K562 (cell line): ENCODE measurements around the gene GJC2. TPM values are rescaled to one million over a fixed set of nuclear protein-coding genes. Genes with fewer than 3 reads are reported as not detected.

ENCODE experiments used
- ATAC-seq: fragments of 200-7000 bp; cut with Tn5 transposase; 3 replicates; pipeline ENCODE4 v1.9.1; 2020; ENCODE audit warnings: moderate library complexity
- BruUV-seq: library from RNA; stranded (reverse); fragments of 400-500 nt; replicated peaks from 2 replicates; lab custom pipeline; 2021; lab: Mats Ljungman, UMichigan
- CTCF ChIA-PET: fragments of 300-600 bp; formaldehyde crosslinking; extraction: SDS; loops from one replicate; lab custom pipeline; 2021; ENCODE audit warnings: low intra/inter-chr PET ratio; lab: Yijun Ruan, JAX
- POLR2A ChIA-PET: fragments of 300-600, 350-650 bp; sonication (Branson Sonifier 250); formaldehyde crosslinking; extraction: SDS; loops from one replicate; lab custom pipeline; 2021; ENCODE audit warnings: antibody characterized with exemption, inconsistent platforms; lab: Yijun Ruan, JAX
- DNase-seq, 4 experiments: peaks; one replicate each; pipeline versions ENCODE4 v3.0.0 to v3.0.0-alpha.2; 2011 to 2018; ENCODE audit warnings: low spot score in 3 of 4, mixed read lengths in 3 of 4; ENCODE audit errors: extremely low read depth in 1 of 4
- FAIRE-seq: peaks from 2 replicates; lab custom pipeline; 2011; peaks lifted over from hg19 to GRCh38; lab: Jason Lieb, UNC
- H2AFZ ChIP-seq: 2 replicates; pipeline ENCODE4 v1.6.0; 2011; ENCODE audit warnings: low read depth, low read length, control low read depth, inconsistent platforms
- H3K27ac ChIP-seq: fragments of 200-600 bp; 3 replicates; pipeline ENCODE4 v1.8.0; 2011; ENCODE audit warnings: low read depth, mild to moderate bottlenecking, control low read depth, inconsistent platforms, low read length, moderate library complexity, mixed read lengths; ENCODE audit errors: extremely low read depth
- H3K27me3 ChIP-seq, 2 experiments: fragments of 300-600 bp in 1 of 2; 2 replicates in 1 of 2; 3 replicates in 1 of 2; pipeline versions ENCODE4 v1.6.0 to v1.8.0; 2011; ENCODE audit warnings: inconsistent platforms in 2 of 2, low read length in 2 of 2, mild to moderate bottlenecking in 1 of 2, mixed read lengths in 1 of 2, moderate library complexity in 1 of 2; ENCODE audit not compliant: control insufficient read depth in 2 of 2, insufficient read depth in 2 of 2
- H3K36me3 ChIP-seq: fragments of 300-600 bp; 3 replicates; pipeline ENCODE4 v1.8.0; 2011; ENCODE audit warnings: mild to moderate bottlenecking, low read length, inconsistent platforms; ENCODE audit not compliant: control insufficient read depth, insufficient read depth
- H3K4me1 ChIP-seq, 2 experiments: fragments of 200-600 bp in 1 of 2; replicated peaks in 1 of 2; 2 replicates in 1 of 2; 3 replicates in 1 of 2; pipeline versions ENCODE4 v1.5.1 to v1.8.0; 2011; ENCODE audit warnings: inconsistent platforms in 2 of 2, low read length in 2 of 2, mild to moderate bottlenecking in 1 of 2, mixed read lengths in 1 of 2, moderate library complexity in 1 of 2; ENCODE audit not compliant: control insufficient read depth in 2 of 2, insufficient read depth in 2 of 2
- H3K4me2 ChIP-seq: 2 replicates; pipeline ENCODE4 v1.6.1; 2011; ENCODE audit warnings: low read length, control low read depth, inconsistent platforms, mixed read lengths; ENCODE audit not compliant: insufficient read depth
- H3K4me3 ChIP-seq: fragments of 200-600 bp; sonication (generic), shearing (Covaris generic); 2 replicates; pipeline ENCODE4 v1.5.1; 2016; ENCODE audit warnings: control low read depth, inconsistent platforms
- H3K79me2 ChIP-seq: fragments of 200-600 bp; 3 replicates; pipeline ENCODE4 v1.8.0; 2011; ENCODE audit warnings: low read length, inconsistent platforms; ENCODE audit not compliant: control insufficient read depth, insufficient read depth
- H3K9ac ChIP-seq, 2 experiments: 2 replicates each; pipeline versions ENCODE4 v1.6.0 to v1.6.1; 2011; ENCODE audit warnings: low read depth in 2 of 2, low read length in 2 of 2, control low read depth in 1 of 2, inconsistent platforms in 1 of 2, mild to moderate bottlenecking in 1 of 2, mixed read lengths in 1 of 2; ENCODE audit not compliant: insufficient read depth in 1 of 2
- H3K9me1 ChIP-seq: one replicate; pipeline ENCODE4 v1.6.0; 2011; ENCODE audit warnings: inconsistent platforms, mild to moderate bottlenecking, low read length, moderate library complexity; ENCODE audit not compliant: control insufficient read depth, insufficient read depth
- H3K9me3 ChIP-seq: replicated peaks from 2 replicates; pipeline ENCODE4 v1.5.1; 2011; ENCODE audit warnings: low read depth, low read length, inconsistent platforms; ENCODE audit not compliant: control insufficient read depth, insufficient read depth
- H4K20me1 ChIP-seq: replicated peaks from 2 replicates; pipeline ENCODE4 v1.6.1; 2011; ENCODE audit warnings: low read length, inconsistent platforms, mixed read lengths; ENCODE audit not compliant: control insufficient read depth, insufficient read depth
- CCNT2 ChIP-seq: IDR thresholded peaks from 2 replicates; pipeline ENCODE4 v1.6.1; 2011; ENCODE audit warnings: borderline replicate concordance, low read depth, mild to moderate bottlenecking, moderate library complexity, mixed read lengths, low read length; ENCODE audit not compliant: insufficient read length; ENCODE audit errors: extremely low read depth
- ETV5 ChIP-seq: sonication (generic); formaldehyde crosslinking; IDR thresholded peaks from 2 replicates; pipeline ENCODE4 v1.4.0; 2020; ENCODE audit warnings: low read depth, mild to moderate bottlenecking, missing genetic modification reagents
- RBBP5 ChIP-seq: fragments of 200-600 bp; sonication (generic); IDR thresholded peaks from 2 replicates; pipeline ENCODE4 v1.6.1; 2012; ENCODE audit warnings: borderline replicate concordance, mild to moderate bottlenecking, low read length, control low read depth, inconsistent platforms; ENCODE audit not compliant: insufficient read depth, poor library complexity, severe bottlenecking
- SP2 ChIP-seq: IDR thresholded peaks from 2 replicates; pipeline ENCODE4 v1.6.1; 2011; ENCODE audit warnings: mild to moderate bottlenecking, low read depth, low read length, moderate library complexity; ENCODE audit not compliant: poor library complexity, severe bottlenecking; ENCODE audit errors: extremely low read depth
- TRIM28 ChIP-seq: fragments of 450-650 bp; IDR thresholded peaks from 2 replicates; pipeline ENCODE4 v1.6.1; 2017
- ZNF668 ChIP-seq: fragments of 250-450 bp; sonication (Bioruptor Pico); IDR thresholded peaks from 2 replicates; pipeline ENCODE4 v1.8.0; 2022; ENCODE audit warnings: mild to moderate bottlenecking, inconsistent platforms
- WGBS: fragments of 100-300 bp; shearing (Covaris generic); methylation state at CpG from one replicate; pipeline ENCODE4 v1.1.6; 2016; ENCODE audit warnings: low coverage, mixed read lengths; ENCODE audit not compliant: insufficient coverage; ENCODE audit errors: missing lambda C conversion rate; 5-methylcytosine and 5-hydroxymethylcytosine counted together
- in situ Hi-C: fragments of 300-500 bp; cut with MboI; formaldehyde crosslinking; loops from 4 replicates; pipeline ENCODE4 v1.15.0; 2018; ENCODE audit warnings: inconsistent platforms, mixed read lengths
- intact Hi-C: fragments of 100-400 bp; cut with micrococcal nuclease; formaldehyde crosslinking; loops from 2 replicates; pipeline ENCODE4 v1.14.2; 2022
- polyA plus RNA-seq, 8 experiments: library from polyadenylated mRNA; depleted of rRNA in 4 of 8; stranded (reverse) in 5 of 8; unstranded in 3 of 8; fragments of >200 nt; fragmentation: Nextera tagmentation in 2 of 8; fragmentation: Illumina TruSeq in 1 of 8; extraction: Ambion mirVana in 2 of 8; extraction: Trizol in 1 of 8; gene quantifications; 2 replicates each; pipeline versions ENCODE4 v1.2.1 to v1.2.3, GENCODE V29; 2011 to 2014; ENCODE audit warnings: inconsistent platforms in 1 of 8, missing spikeins in 1 of 8
- total RNA-seq, 7 experiments: library from RNA; depleted of rRNA in 6 of 7; stranded (reverse); fragments of >200 nt in 6 of 7; fragmentation: Illumina TruSeq in 2 of 7; extraction: Trizol in 2 of 7; gene quantifications; 2 replicates each; pipeline versions ENCODE4 v1.2.1 to v1.2.3, GENCODE V29; 2011 to 2021; ENCODE audit warnings: low replicate concordance in 1 of 7
- TF ChIP-seq, protein P1 (sequence below), 2 experiments: fragments of 450-650 bp; conservative IDR thresholded peaks; 2 replicates each; pipeline ENCODE4 v1.6.1; 2017; ENCODE audit warnings: mild to moderate bottlenecking in 2 of 2, moderate library complexity in 2 of 2

GJC2 gene
- total and polyA plus RNA-seq, 9 of the 15 experiments (the other 6 are each of a cell fraction or from before 2014, with no cell fraction given): 0.03 to 0.62 (median 0.11) TPM; not detected in 2

DNA sequence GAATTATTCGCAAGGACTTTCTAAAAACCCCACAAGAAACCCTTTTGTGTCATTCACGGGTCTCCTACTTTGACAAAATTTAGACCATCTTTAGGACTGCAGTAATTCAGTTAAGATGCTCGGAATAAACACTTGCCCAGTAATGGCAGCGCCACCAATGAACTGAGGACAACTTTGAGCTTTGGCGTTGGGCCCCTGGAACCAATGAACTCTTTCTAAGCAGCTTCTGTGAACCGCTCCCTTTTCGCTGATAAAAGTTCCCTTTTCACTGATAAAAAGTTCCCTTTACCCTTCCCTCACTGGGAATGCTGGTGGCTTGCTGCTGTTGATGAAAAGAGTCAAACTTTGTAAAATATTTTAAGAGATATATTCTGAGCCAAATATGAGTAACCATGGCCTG is 39.2 kb upstream of the GJC2 start:
- ChIA-PET POLR2A (interaction anchor here (0.5 to 2.5 kb wide), 13 partner anchors 11 to 378 kb away, joined by 3 to 22 read pairs (median 3); no protein-coding TSS in a partner anchor), CTCF (no interaction called here)
- intact Hi-C loops: no loop called here
- no peaks in the 10 kb centered on the region for H4K20me1 ChIP-seq
- BruUV-seq: no TSS peak
- WGBS: 19% methylated on average over 7 of the region's 7 CpGs
- H3K9me3 ChIP-seq: no peaks in the 10 kb centered on the region
- no peak for FAIRE-seq
- peak overlapping the region; percentile 97 for H3K4me2 ChIP-seq
- no peaks in the 10 kb centered on the region for H3K27me3 ChIP-seq
- ATAC-seq: no peak
- peaks cover 26% of the 10 kb centered on the region; the same call in 2 of the 3 replicates for H3K36me3 ChIP-seq
- peak overlapping the region; percentile 94 for H2AFZ ChIP-seq
- peaks cover 27% of the 10 kb centered on the region for H3K79me2 ChIP-seq
- peak in 1 of 4 experiments; percentile 5 for DNase-seq
- TF ChIP-seq ZNF668 (CRISPR knock-in tag) (no peak), ETV5 (CRISPR knock-in tag) (0 out of 2 replicates have a peak, but pooled peaks have one; percentile 15), TRIM28 (no peak), RBBP5 (no peak), SP2 (no peak), CCNT2 (no peak)
- TF ChIP-seq, protein P1, sequence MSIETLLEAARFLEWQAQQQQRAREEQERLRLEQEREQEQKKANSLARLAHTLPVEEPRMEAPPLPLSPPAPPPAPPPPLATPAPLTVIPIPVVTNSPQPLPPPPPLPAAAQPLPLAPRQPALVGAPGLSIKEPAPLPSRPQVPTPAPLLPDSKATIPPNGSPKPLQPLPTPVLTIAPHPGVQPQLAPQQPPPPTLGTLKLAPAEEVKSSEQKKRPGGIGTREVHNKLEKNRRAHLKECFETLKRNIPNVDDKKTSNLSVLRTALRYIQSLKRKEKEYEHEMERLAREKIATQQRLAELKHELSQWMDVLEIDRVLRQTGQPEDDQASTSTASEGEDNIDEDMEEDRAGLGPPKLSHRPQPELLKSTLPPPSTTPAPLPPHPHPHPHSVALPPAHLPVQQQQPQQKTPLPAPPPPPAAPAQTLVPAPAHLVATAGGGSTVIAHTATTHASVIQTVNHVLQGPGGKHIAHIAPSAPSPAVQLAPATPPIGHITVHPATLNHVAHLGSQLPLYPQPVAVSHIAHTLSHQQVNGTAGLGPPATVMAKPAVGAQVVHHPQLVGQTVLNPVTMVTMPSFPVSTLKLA (conservative IDR thresholded peaks at IDR 0.05): 0 out of 4 replicates have a peak, but pooled peaks of 1 of the 2 experiments have one; percentile 10
- TF ChIP-seq, all 486 proteins: peak for 2
- H3K4me1 ChIP-seq: peaks cover 16 to 32% of the 10 kb centered on the region in 2 experiments; a peak in 4 of 5 replicates
- H3K9me1 ChIP-seq: no peaks in the 10 kb centered on the region
- peak overlapping the region in 1 of 2 experiments; percentile 86; a peak in 2 of 4 replicates for H3K9ac ChIP-seq
- H3K4me3 ChIP-seq: no peak overlapping the region
- peak overlapping the region; percentile 76; the same call in 1 of the 3 replicates for H3K27ac ChIP-seq
- in situ Hi-C loops: no loop called here
